GM23338 (cell line): ENCODE data around the gene UQCR11.

Experiments
- CREB1 ChIP-seq: fragments of 250-450 bp; sonication (Bioruptor Pico); IDR thresholded peaks from 2 replicates; pipeline ENCODE4 v1.5.0; 2020; ENCODE audit warnings: low read depth, mild to moderate bottlenecking, moderate library complexity
- CTCF ChIP-seq, 2 experiments: fragments of 200-600 bp in 1 of 2; sonication (generic) in 1 of 2; conservative IDR thresholded peaks; 2 replicates each; pipeline versions ENCODE4 v1.5.1 to v1.6.1; 2016 to 2017; ENCODE audit warnings: antibody characterized with exemption in 2 of 2, low read depth in 2 of 2, mild to moderate bottlenecking in 2 of 2, moderate library complexity in 1 of 2
- ETS1 ChIP-seq: IDR thresholded peaks from 2 replicates; pipeline ENCODE4 v1.6.1; 2016; ENCODE audit warnings: antibody characterized with exemption
- EZH2 ChIP-seq: fragments of 200-600 bp; sonication (generic); IDR thresholded peaks from one replicate; pipeline ENCODE4 v1.8.0; 2017; ENCODE audit warnings: antibody characterized with exemption, mild to moderate bottlenecking, low read depth; ENCODE audit not compliant: unreplicated experiment
- EZH2phosphoT487 ChIP-seq: fragments of 200-600 bp; sonication (generic); IDR thresholded peaks from one replicate; pipeline ENCODE4 v1.8.1; 2018; ENCODE audit warnings: antibody characterized with exemption; ENCODE audit not compliant: unreplicated experiment
- JUNB ChIP-seq: IDR thresholded peaks from one replicate; pipeline ENCODE4 v1.6.1; 2016; ENCODE audit warnings: antibody characterized with exemption; ENCODE audit not compliant: unreplicated experiment
- NANOG ChIP-seq: IDR thresholded peaks from 2 replicates; pipeline ENCODE4 v1.6.1; 2016; ENCODE audit warnings: antibody characterized with exemption, borderline replicate concordance
- POLR2AphosphoS5 ChIP-seq: IDR thresholded peaks from 2 replicates; pipeline ENCODE4 v1.6.1; 2016; ENCODE audit warnings: antibody characterized with exemption, low read depth
- REST ChIP-seq: IDR thresholded peaks from one replicate; pipeline ENCODE4 v1.6.1; 2018; ENCODE audit warnings: antibody characterized with exemption; ENCODE audit not compliant: unreplicated experiment

GRCh38 chr19:1580957-1581356 is 24.3 kb downstream of the UQCR11 start:
- TF ChIP-seq CTCF (conservative IDR thresholded peaks at IDR 0.05; ENCODE audit: low read depth in 2 of 2) (no peak), EZH2 (no peak), POLR2AphosphoS5 (no peak), EZH2phosphoT487 (no peak), CREB1 (CRISPR knock-in tag) (no peak), REST (no peak), ETS1 (no peak), JUNB (no peak), NANOG (no peak)
